ENCODE data around the gene CENPU. TPM values are rescaled to one million over a fixed set of nuclear protein-coding genes. Genes with fewer than 3 reads are reported as not detected.

CENPU gene
- total RNA-seq, 1 donor, result 16.8 TPM

DNA sequence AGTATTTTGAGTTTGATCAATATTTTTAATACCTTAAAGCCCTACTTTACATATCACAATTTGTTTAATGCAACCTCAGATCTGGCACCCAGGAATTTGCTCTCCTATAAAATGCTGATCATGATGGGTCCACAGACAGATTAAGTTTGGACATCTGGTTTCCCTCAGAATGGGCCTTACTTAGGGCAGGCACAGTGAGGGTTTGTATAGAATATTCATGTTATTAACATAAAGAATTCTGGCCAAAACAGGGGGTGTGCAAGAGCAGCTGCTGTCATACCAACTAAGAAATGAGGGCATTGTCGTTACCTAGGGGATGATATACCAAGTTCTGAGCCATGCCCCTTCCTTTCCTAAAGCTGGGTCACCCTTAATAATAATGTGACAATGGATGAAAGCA lies 37.5 kb upstream of the CENPU start:
- H3K4me3 ChIP-seq (ENCODE audit: low read depth, low read length), result no peak overlapping the region
- TF ChIP-seq, protein P1, sequence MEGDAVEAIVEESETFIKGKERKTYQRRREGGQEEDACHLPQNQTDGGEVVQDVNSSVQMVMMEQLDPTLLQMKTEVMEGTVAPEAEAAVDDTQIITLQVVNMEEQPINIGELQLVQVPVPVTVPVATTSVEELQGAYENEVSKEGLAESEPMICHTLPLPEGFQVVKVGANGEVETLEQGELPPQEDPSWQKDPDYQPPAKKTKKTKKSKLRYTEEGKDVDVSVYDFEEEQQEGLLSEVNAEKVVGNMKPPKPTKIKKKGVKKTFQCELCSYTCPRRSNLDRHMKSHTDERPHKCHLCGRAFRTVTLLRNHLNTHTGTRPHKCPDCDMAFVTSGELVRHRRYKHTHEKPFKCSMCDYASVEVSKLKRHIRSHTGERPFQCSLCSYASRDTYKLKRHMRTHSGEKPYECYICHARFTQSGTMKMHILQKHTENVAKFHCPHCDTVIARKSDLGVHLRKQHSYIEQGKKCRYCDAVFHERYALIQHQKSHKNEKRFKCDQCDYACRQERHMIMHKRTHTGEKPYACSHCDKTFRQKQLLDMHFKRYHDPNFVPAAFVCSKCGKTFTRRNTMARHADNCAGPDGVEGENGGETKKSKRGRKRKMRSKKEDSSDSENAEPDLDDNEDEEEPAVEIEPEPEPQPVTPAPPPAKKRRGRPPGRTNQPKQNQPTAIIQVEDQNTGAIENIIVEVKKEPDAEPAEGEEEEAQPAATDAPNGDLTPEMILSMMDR (IDR thresholded peaks at IDR 0.05; ENCODE audit: insufficient read depth, low read depth, low read length), result no peak
- DNase-seq (ENCODE audit: low read depth), result no peak

DNA sequence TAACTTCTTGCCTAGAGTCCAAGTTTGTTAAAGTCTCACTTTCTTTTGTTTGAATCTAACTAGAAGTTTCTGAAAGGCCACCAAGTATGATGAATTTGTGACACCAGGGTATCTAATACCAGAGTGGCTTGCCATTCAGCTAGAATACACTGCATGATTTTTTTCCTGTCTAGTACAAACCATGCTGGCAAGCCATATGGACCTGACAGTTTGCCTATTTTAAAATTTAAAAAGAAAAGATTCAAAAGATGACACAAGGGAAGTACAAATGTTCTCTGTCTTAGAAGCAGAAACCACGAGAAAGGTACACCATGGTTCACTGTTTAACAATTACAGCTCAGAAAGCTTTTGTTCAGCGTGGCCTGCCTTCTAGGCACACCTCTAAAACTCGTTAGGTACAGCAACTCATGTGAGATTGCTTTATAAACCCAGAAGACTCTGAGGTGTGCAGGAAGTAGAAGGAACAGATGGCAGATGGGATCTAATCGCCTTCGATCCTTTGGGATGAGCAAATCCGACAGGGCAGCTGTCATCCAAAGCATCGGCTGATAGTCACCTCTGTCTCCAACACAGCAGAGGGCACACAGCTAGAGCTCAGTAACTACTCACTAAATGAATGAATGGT lies 35.4 kb upstream of the CENPU start:
- no peak for DNase-seq (ENCODE audit: low read depth)
- H3K4me3 ChIP-seq (ENCODE audit: low read depth, low read length), result no peak overlapping the region
- TF ChIP-seq, protein P1 (IDR thresholded peaks at IDR 0.05; ENCODE audit: insufficient read depth, low read depth, low read length), result no peak

DNA sequence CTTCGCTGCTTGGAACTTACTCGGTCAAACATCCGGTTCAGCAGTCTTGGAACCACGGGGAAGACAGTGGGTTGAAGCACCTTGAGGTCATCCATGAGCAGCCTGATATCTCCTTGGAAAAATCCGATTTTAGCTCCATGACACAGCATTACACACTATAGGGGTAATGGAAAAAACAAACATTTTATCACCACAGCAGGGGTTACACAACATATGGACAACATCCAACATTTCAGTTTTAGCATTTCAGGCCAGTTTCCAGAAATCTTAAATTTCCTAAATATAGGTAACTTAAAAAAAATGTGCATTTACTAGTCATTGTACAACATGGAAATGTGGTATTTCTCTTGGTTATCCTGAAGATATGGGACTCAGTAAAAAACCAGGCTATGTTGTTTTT lies 34.4 kb upstream of the CENPU start:
- TF ChIP-seq, protein P1 (IDR thresholded peaks at IDR 0.05; ENCODE audit: insufficient read depth, low read depth, low read length), result no peak
- no peak overlapping the region for H3K4me3 ChIP-seq (ENCODE audit: low read depth, low read length)
- DNase-seq (ENCODE audit: low read depth), result no peak

- TF ChIP-seq, protein P1 (IDR thresholded peaks at IDR 0.05; ENCODE audit: insufficient read depth, low read depth, low read length), result no peak
- no peak for DNase-seq (ENCODE audit: low read depth)
Observed at GRCh38 chr4:184766446-184766845, 32.5 kb upstream of the CENPU start.

GRCh38 chr4:184765473-184766340 lies 31.8 kb upstream of the CENPU start:
- TF ChIP-seq, protein P1 (IDR thresholded peaks at IDR 0.05; ENCODE audit: insufficient read depth, low read depth, low read length), result no peak
- DNase-seq (ENCODE audit: low read depth), result no peak
- H3K4me3 ChIP-seq (ENCODE audit: low read depth, low read length), result no peak overlapping the region

More at GRCh38 chr4:184766446-184766845, 32.5 kb upstream of the CENPU start:
- H3K4me3 ChIP-seq (ENCODE audit: low read depth, low read length), result no peak overlapping the region

- no peak overlapping the region for H3K4me3 ChIP-seq (ENCODE audit: low read depth, low read length)
- no peak for DNase-seq (ENCODE audit: low read depth)
- TF ChIP-seq, protein P1 (IDR thresholded peaks at IDR 0.05; ENCODE audit: insufficient read depth, low read depth, low read length), result no peak
Observed at GRCh38 chr4:184764601-184765000, 30.7 kb upstream of the CENPU start.
